Activated B cell treated with CpG ODN at 0.5 μM for 24 hours (primary cell): Measurements from ENCODE around the gene MARCKS. TPM values are rescaled to one million over a fixed set of nuclear protein-coding genes. Genes with fewer than 3 reads are reported as not detected.

Source experiments
- ATAC-seq: fragments of 200-7000 bp; cut with Tn5 transposase; one replicate; pipeline ENCODE4 v1.10.0; 2021; ENCODE audit warnings: low read depth, mild to moderate bottlenecking, moderate library complexity
- CTCF ChIA-PET: fragments of 350-600 bp; sonication (Branson Sonifier 250); formaldehyde crosslinking; loops from one replicate; lab custom pipeline; 2021; ENCODE audit warnings: antibody characterized with exemption; lab: Charles Lee
- POLR2A ChIA-PET: fragments of 350-600 bp; sonication (Branson Sonifier 250); formaldehyde crosslinking; loops from one replicate; lab custom pipeline; 2021; ENCODE audit warnings: antibody characterized with exemption; lab: Charles Lee
- DNase-seq: peaks from one replicate; pipeline ENCODE4 v3.0.0; 2022
- H3K27ac Mint-ChIP-seq: one replicate; pipeline ENCODE4 v1.8.0; 2020; ENCODE audit warnings: mixed read lengths
- H3K27me3 Mint-ChIP-seq: one replicate; pipeline ENCODE4 v1.8.0; 2021; ENCODE audit warnings: mixed read lengths
- H3K36me3 Mint-ChIP-seq: one replicate; pipeline ENCODE4 v1.8.0; 2021; ENCODE audit warnings: low read depth, mixed read lengths
- H3K4me1 Mint-ChIP-seq: one replicate; pipeline ENCODE4 v1.8.0; 2021; ENCODE audit warnings: mixed read lengths
- H3K4me3 Mint-ChIP-seq: one replicate; pipeline ENCODE4 v1.8.0; 2020; ENCODE audit warnings: mild to moderate bottlenecking, mixed read lengths
- H3K9me3 Mint-ChIP-seq: one replicate; pipeline ENCODE4 v1.8.0; 2020; ENCODE audit warnings: mixed read lengths
- CTCF ChIP-seq: fragments of 200-600 bp; IDR thresholded peaks from one replicate; pipeline ENCODE4 v1.8.0; 2022; ENCODE audit warnings: antibody characterized with exemption, mild to moderate bottlenecking
- intact Hi-C: fragments of 100-400 bp; cut with micrococcal nuclease; formaldehyde crosslinking; loops from one replicate; pipeline ENCODE4 v1.15.1; 2024
- total RNA-seq: library from RNA; stranded (reverse); gene quantifications from 2 replicates; pipeline ENCODE4 v1.2.3, GENCODE V29; 2022

Gene MARCKS
- total RNA-seq, 1 donor from 2014 or later = 100 TPM

GRCh38 chr6:113819169-113819830 lies 37.8 kb upstream of the MARCKS start:
- Mint-ChIP-seq H3K27me3 (no peaks in the 10 kb centered on the region), H3K27ac (no peak overlapping the region), H3K4me1 (peaks cover 4% of the 10 kb centered on the region), H3K36me3 (no peaks in the 10 kb centered on the region), H3K9me3 (no peaks in the 10 kb centered on the region), H3K4me3 (no peak overlapping the region)
- ChIA-PET CTCF (no interaction called here), POLR2A (no interaction called here)
- TF ChIP-seq CTCF = no peak
- DNase-seq = no peak
- ATAC-seq = no peak
- intact Hi-C loops = no loop called here

- H3K4me3 Mint-ChIP-seq = no peak overlapping the region
- no peaks in the 10 kb centered on the region for H3K36me3 Mint-ChIP-seq
- intact Hi-C loops = no loop called here
- ChIA-PET POLR2A (interaction anchor here (0.5 to 0.9 kb wide), 3 partner anchors 25 to 190 kb away, joined by 3 to 4 read pairs (median 3); no protein-coding TSS in a partner anchor), CTCF (no interaction called here)
- H3K9me3 Mint-ChIP-seq = no peaks in the 10 kb centered on the region
- no peak for ATAC-seq
- peaks cover 4% of the 10 kb centered on the region for H3K4me1 Mint-ChIP-seq
- DNase-seq = no peak
- H3K27ac Mint-ChIP-seq = no peak overlapping the region
- H3K27me3 Mint-ChIP-seq = no peaks in the 10 kb centered on the region
- TF ChIP-seq CTCF = no peak
Measured at GRCh38 chr6:113820761-113821160, 36.4 kb upstream of the MARCKS start.

- DNase-seq (no peak), ATAC-seq (no peak)
- intact Hi-C loops = no loop called here
- ChIA-PET CTCF (no interaction called here), POLR2A (interaction anchor here (0.6 to 1.2 kb wide), 3 partner anchors 10 to 191 kb away, joined by 3 to 4 read pairs (median 3); no protein-coding TSS in a partner anchor)
- Mint-ChIP-seq H3K4me1 (peaks cover 4% of the 10 kb centered on the region), H3K27me3 (no peaks in the 10 kb centered on the region), H3K4me3 (no peak overlapping the region), H3K27ac (no peak overlapping the region), H3K36me3 (no peaks in the 10 kb centered on the region), H3K9me3 (no peaks in the 10 kb centered on the region)
- TF ChIP-seq CTCF = no peak
Measured at GRCh38 chr6:113821445-113821844, 35.7 kb upstream of the MARCKS start.

GRCh38 chr6:113823916-113824315 lies 33.2 kb upstream of the MARCKS start:
- ATAC-seq (no peak), DNase-seq (no peak)
- H3K27me3 Mint-ChIP-seq = no peaks in the 10 kb centered on the region
- no peaks in the 10 kb centered on the region for H3K9me3 Mint-ChIP-seq
- ChIA-PET CTCF (no interaction called here), POLR2A (no interaction called here)
- H3K27ac Mint-ChIP-seq = no peak overlapping the region
- intact Hi-C loops = no loop called here
- no peak overlapping the region for H3K4me3 Mint-ChIP-seq
- no peak for TF ChIP-seq CTCF
- no peaks in the 10 kb centered on the region for H3K36me3 Mint-ChIP-seq
- H3K4me1 Mint-ChIP-seq = no peaks in the 10 kb centered on the region

GRCh38 chr6:113824411-113824810 lies 32.7 kb upstream of the MARCKS start:
- no peak for TF ChIP-seq CTCF
- Mint-ChIP-seq H3K9me3 (no peaks in the 10 kb centered on the region), H3K4me3 (no peak overlapping the region), H3K27me3 (no peaks in the 10 kb centered on the region), H3K27ac (no peak overlapping the region), H3K4me1 (no peaks in the 10 kb centered on the region), H3K36me3 (no peaks in the 10 kb centered on the region)
- ChIA-PET POLR2A (no interaction called here), CTCF (no interaction called here)
- ATAC-seq (no peak), DNase-seq (no peak)
- intact Hi-C loops = no loop called here
